Keratinocyte (primary cell): Measurements from ENCODE around the gene UXS1. TPM values are rescaled to one million over a fixed set of nuclear protein-coding genes. Genes with fewer than 3 reads are reported as not detected.
"Not testable (repeated sequence)": the region's sequence is repeated elsewhere in the genome, so short reads cannot be mapped to it uniquely, and the experiment has no call there.

Experiments
- DNase-seq: peaks from one replicate; pipeline ENCODE4 v3.0.0-alpha.2; 2011; ENCODE audit warnings: low read depth, missing footprints, low spot score
- FAIRE-seq: peaks from 2 replicates; lab custom pipeline; 2011; peaks lifted over from hg19 to GRCh38; lab: Jason Lieb, UNC
- H2AFZ ChIP-seq: 2 replicates; pipeline ENCODE4 v1.6.0; 2012; ENCODE audit warnings: low read length, control low read depth, inconsistent platforms; ENCODE audit not compliant: control insufficient read depth
- H3K27ac ChIP-seq: 2 replicates; pipeline ENCODE4 v1.5.1; 2011; ENCODE audit warnings: low read length; ENCODE audit not compliant: control insufficient read depth, insufficient read depth
- H3K27me3 ChIP-seq: 3 replicates; pipeline ENCODE4 v1.6.0; 2011; ENCODE audit warnings: low read length; ENCODE audit not compliant: control insufficient read depth, insufficient read depth; ENCODE audit errors: extremely low read depth
- H3K36me3 ChIP-seq, 2 experiments: 2 replicates in 1 of 2; 3 replicates in 1 of 2; pipeline ENCODE4 v1.5.1; 2011; ENCODE audit warnings: low read length in 2 of 2, mild to moderate bottlenecking in 1 of 2; ENCODE audit not compliant: control insufficient read depth in 2 of 2, insufficient read depth in 2 of 2; ENCODE audit errors: extremely low read depth in 1 of 2
- H3K4me1 ChIP-seq: 3 replicates; pipeline ENCODE4 v1.5.1; 2011; ENCODE audit warnings: low read length; ENCODE audit not compliant: control insufficient read depth, insufficient read depth; ENCODE audit errors: extremely low read depth
- H3K4me2 ChIP-seq: 3 replicates; pipeline ENCODE4 v1.6.0; 2011; ENCODE audit warnings: low read depth, low read length; ENCODE audit not compliant: control insufficient read depth, insufficient read depth; ENCODE audit errors: extremely low read depth
- H3K4me3 ChIP-seq, 3 experiments: fragments of 200-600 bp in 1 of 3; sonication (generic) in 1 of 3; 2 replicates in 2 of 3; 3 replicates in 1 of 3; pipeline ENCODE4 v1.5.1; 2011 to 2016; ENCODE audit warnings: low read length in 3 of 3, mild to moderate bottlenecking in 3 of 3, control low read depth in 2 of 3, inconsistent platforms in 1 of 3, low read depth in 1 of 3, mixed read lengths in 1 of 3, mixed run types in 1 of 3, moderate library complexity in 1 of 3; ENCODE audit not compliant: control insufficient read depth in 2 of 3, insufficient read depth in 2 of 3; ENCODE audit errors: extremely low read depth in 1 of 3
- H3K79me2 ChIP-seq: 2 replicates; pipeline ENCODE4 v1.6.0; 2012; ENCODE audit warnings: low read length; ENCODE audit not compliant: control insufficient read depth, insufficient read depth
- H3K9ac ChIP-seq: 3 replicates; pipeline ENCODE4 v1.6.0; 2011; ENCODE audit warnings: low read length; ENCODE audit not compliant: control insufficient read depth, insufficient read depth; ENCODE audit errors: extremely low read depth
- H3K9me1 ChIP-seq: 3 replicates; pipeline ENCODE4 v1.6.0; 2011; ENCODE audit warnings: low read length; ENCODE audit not compliant: control insufficient read depth, insufficient read depth; ENCODE audit errors: extremely low read depth
- H3K9me3 ChIP-seq: 2 replicates; pipeline ENCODE4 v1.5.1; 2012; ENCODE audit warnings: low read depth, low read length; ENCODE audit not compliant: control insufficient read depth
- H4K20me1 ChIP-seq: 3 replicates; pipeline ENCODE4 v1.6.0; 2011; ENCODE audit warnings: low read length; ENCODE audit not compliant: control insufficient read depth, insufficient read depth; ENCODE audit errors: extremely low read depth
- CTCF ChIP-seq, 3 experiments: IDR thresholded peaks in 1 of 3; conservative IDR thresholded peaks in 1 of 3; optimal IDR thresholded peaks in 1 of 3; 2 replicates in 2 of 3; 3 replicates in 1 of 3; pipeline versions ENCODE3 to v1.5.1; 2011; ENCODE audit warnings: low read length in 3 of 3, mild to moderate bottlenecking in 3 of 3, moderate library complexity in 2 of 3, control low read depth in 1 of 3, inconsistent platforms in 1 of 3; ENCODE audit not compliant: insufficient read depth in 2 of 3; ENCODE audit errors: extremely low read depth in 1 of 3
- EZH2 ChIP-seq: IDR thresholded peaks from one replicate; pipeline ENCODE4 v1.6.1; 2012; ENCODE audit warnings: inconsistent platforms, mild to moderate bottlenecking, low read length, moderate library complexity
- dilution Hi-C: fragments of 300-500 bp; cut with MboI; formaldehyde crosslinking; loops from one replicate; pipeline ENCODE4 v1.7.0; 2020; ENCODE audit warnings: low sequenced_read_pairs; ENCODE audit not compliant: extremely low pct_ligation_motif_present
- polyA minus RNA-seq, 3 experiments: library from RNA; depleted of rRNA, polyadenylated mRNA; stranded (reverse); fragments of >200 nt; gene quantifications; 1 replicate in 1 of 3; 2 replicates in 1 of 3; 3 replicates in 1 of 3; pipeline ENCODE4 v1.2.3, GENCODE V29; 2011
- polyA plus RNA-seq, 5 experiments: library from polyadenylated mRNA; depleted of rRNA in 3 of 5; stranded (reverse) in 3 of 5; stranded (forward) in 1 of 5; unstranded in 1 of 5; fragments of >200 nt; gene quantifications; 1 replicate in 1 of 5; 2 replicates in 3 of 5; 3 replicates in 1 of 5; pipeline versions ENCODE4 v1.2.1 to v1.2.3, GENCODE V29; 2011 to 2012; ENCODE audit warnings: missing spikeins in 2 of 5, low read depth in 1 of 5, low replicate concordance in 1 of 5

Gene UXS1
- 43.5 to 68.3 TPM (median 49.3 TPM) in 3 replicates for polyA plus RNA-seq
- polyA plus RNA-seq (2011; ENCODE audit: low read depth), result 185 TPM
- 32.6 and 32.8 TPM in 2 replicates for polyA plus RNA-seq (2011; cell fraction: cytosol; rRNA removed)
- polyA plus RNA-seq (2011; cell fraction: nucleus; rRNA removed), result 64.7 and 66.2 TPM in 2 replicates
- polyA plus RNA-seq (2012; ENCODE audit: low replicate concordance), result 31.8 and 40.9 TPM in 2 replicates
- polyA minus RNA-seq, result 58.7 to 74.1 TPM (median 72.3 TPM) in 3 replicates
- 36.8 TPM for polyA minus RNA-seq (2011; cell fraction: cytosol; rRNA and poly(A)+ RNA removed)
- 42.5 and 70.0 TPM in 2 replicates for polyA minus RNA-seq (2011; cell fraction: nucleus; rRNA and poly(A)+ RNA removed)

- Histone ChIP-seq H3K4me3 (peak within 1 kb of the TSS; percentile 76 to 91 (median 88)), H3K9ac (peak within 1 kb of the TSS; percentile 88), H3K27me3 (no peaks in the 10 kb centered on the region), H3K79me2 (peaks cover 25% of the 10 kb centered on the region), H3K4me1 (peaks cover 15% of the 10 kb centered on the region), H4K20me1 (no peaks in the 10 kb centered on the region), H3K4me2 (peak within 1 kb of the TSS; percentile 92), H3K9me3 (no peaks in the 10 kb centered on the region), H3K27ac (peak within 1 kb of the TSS; percentile 87), H3K36me3 (peaks cover 0 to 3% of the 10 kb centered on the region in 2 experiments), H2AFZ (peak within 1 kb of the TSS; percentile 92), H3K9me1 (no peaks in the 10 kb centered on the region)
- TF ChIP-seq CTCF (optimal IDR thresholded peaks at IDR 0.05 in 1 of 3, IDR thresholded peaks at IDR 0.05 in 1 of 3, conservative IDR thresholded peaks at IDR 0.05 in 1 of 3; ENCODE audit: extremely low read depth in 1 of 3, insufficient read depth in 2 of 3, low read length in 3 of 3), result peak in 1 of 3 experiments; percentile 8
- no peak for TF ChIP-seq EZH2
- FAIRE-seq (no peak), DNase-seq (peak; percentile 74)
- dilution Hi-C loops, result no loop called here
Observed at GRCh38 chr2:106193977-106194778, at the start of gene UXS1. Gene UXS1 (minus strand): TSS chr2:106194301. CDS start chr2:106194241, 60 bp downstream.

DNA sequence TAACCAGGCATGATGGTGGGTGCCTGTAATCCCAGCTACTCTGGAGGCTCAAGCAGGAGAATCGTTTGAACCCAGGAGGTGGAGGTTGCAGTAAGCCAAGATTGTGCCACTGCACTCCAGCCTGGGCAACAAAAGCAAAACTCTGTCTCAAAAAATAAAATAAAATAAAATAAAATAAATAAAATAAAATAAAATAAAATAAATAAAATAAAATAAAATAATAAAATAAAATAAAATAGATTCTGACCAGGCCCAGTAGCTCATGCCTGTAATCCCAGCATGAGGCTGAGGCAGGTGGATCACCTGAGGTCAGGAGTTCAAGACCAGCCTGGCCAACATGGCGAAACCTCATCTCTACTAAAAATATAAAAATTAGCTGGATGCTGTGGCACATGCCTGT, 45.4 kb upstream of the UXS1 start:
- H3K4me1 ChIP-seq, H3K9me1 ChIP-seq, H3K79me2 ChIP-seq, FAIRE-seq, DNase-seq, H3K9ac ChIP-seq, H3K4me3 ChIP-seq, H2AFZ ChIP-seq, H3K4me2 ChIP-seq, H3K27me3 ChIP-seq, H3K27ac ChIP-seq, H4K20me1 ChIP-seq, dilution Hi-C loops, H3K9me3 ChIP-seq, H3K36me3 ChIP-seq: not testable (repeated sequence)

GRCh38 chr2:106235392-106235791, 41.3 kb upstream of the UXS1 start:
- H3K27me3 ChIP-seq, H3K27ac ChIP-seq, H3K9ac ChIP-seq, H3K4me1 ChIP-seq, H2AFZ ChIP-seq, FAIRE-seq, H3K4me2 ChIP-seq, H3K4me3 ChIP-seq, dilution Hi-C loops, H3K79me2 ChIP-seq, H3K9me1 ChIP-seq, H3K36me3 ChIP-seq, H3K9me3 ChIP-seq, H4K20me1 ChIP-seq, DNase-seq: not testable (repeated sequence)
